ENCODE data around the gene TNFRSF13B. TPM values are rescaled to one million over a fixed set of nuclear protein-coding genes. Genes with fewer than 3 reads are reported as not detected.

TNFRSF13B gene
- total RNA-seq (ENCODE audit: low replicate concordance): not detected in 2 replicates

GRCh38 chr17:16971458-16972338 lies at the start of gene TNFRSF13B:
Gene TNFRSF13B (minus strand): TSS chr17:16972118. CDS start chr17:16972075, 43 bp downstream.

Other genes starting within 250 kb of the TNFRSF13B start
- gene MPRIP, start 70.3 kb upstream of the TNFRSF13B start, total RNA-seq (ENCODE audit: low replicate concordance): 71.6 and 146 TPM in 2 replicates
- 1.1 and 2.7 TPM in 2 replicates for gene PLD6, start 234.2 kb upstream of the TNFRSF13B start, total RNA-seq (ENCODE audit: low replicate concordance)